ENCODE measurements around the gene SCIN.
"Not testable (repeated sequence)": the region's sequence is repeated elsewhere in the genome, so short reads cannot be mapped to it uniquely, and the experiment has no call there.

SCIN gene

GRCh38 chr7:12650080-12650479 lies 79.6 kb downstream of the SCIN start:
- DNase-seq = no peak

DNA sequence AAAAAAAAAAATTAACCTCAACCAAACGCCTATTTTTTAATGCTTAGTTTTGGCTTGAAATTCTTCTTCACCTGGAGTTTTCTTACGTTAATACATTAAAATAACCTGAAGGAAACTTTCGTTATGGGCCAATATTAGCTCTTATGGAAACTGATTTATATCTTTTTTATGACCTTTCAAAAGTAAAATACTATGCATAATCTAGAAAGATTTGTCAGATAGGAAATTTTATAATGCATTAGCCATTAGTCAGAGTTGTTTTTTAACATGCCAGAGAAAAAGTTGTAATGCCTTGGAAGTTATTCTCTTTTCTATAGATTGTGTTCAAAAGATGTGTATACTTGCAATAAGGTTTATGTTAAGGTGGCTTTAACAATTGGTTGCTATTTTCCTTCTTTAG lies 82.6 kb downstream of the SCIN start:
- no peak for DNase-seq

DNA sequence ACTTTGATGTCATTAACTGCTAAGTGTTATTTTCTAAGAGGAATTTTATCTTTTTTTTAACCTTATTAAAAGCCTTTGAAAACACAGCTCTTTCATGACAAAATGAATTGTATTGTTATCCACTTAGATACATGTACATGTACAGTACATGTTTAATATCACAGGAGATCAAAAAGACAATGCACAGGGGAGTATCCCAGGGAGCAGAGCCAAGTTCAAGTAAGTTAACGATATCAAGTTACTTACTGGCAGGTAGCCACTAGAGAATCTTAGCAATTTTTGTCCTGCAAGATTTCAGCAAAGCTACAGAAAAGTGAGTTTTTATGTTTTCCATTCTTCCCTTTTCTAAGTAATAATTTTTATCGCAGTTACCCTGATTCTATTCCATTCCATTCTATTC lies 83.0 kb downstream of the SCIN start:
- DNase-seq = no peak

GRCh38 chr7:12655161-12655560 lies 84.6 kb downstream of the SCIN start:
- no peak for DNase-seq

GRCh38 chr7:12660423-12660822 lies 89.9 kb downstream of the SCIN start:
- DNase-seq = not testable (repeated sequence)

DNA sequence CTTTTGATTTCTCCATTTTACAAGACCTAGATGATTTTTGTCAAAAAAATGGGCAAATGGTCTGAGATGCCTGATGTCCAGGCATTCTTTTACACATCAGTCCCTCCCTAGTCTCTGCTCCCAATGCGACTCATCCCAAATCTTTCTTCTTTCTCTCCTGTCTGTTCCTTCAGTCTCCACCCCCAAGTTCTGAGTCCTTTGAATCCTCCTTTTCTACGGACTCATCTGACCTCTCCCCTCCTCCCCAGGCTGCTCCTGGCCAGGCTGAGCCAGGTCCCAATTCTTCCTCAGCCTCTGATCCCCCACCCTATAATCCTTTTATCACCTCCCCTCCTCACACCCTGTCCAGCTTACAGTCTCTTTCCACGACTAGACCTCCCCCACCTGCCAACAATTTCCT lies 90.5 kb downstream of the SCIN start:
- DNase-seq = not testable (repeated sequence)

DNA sequence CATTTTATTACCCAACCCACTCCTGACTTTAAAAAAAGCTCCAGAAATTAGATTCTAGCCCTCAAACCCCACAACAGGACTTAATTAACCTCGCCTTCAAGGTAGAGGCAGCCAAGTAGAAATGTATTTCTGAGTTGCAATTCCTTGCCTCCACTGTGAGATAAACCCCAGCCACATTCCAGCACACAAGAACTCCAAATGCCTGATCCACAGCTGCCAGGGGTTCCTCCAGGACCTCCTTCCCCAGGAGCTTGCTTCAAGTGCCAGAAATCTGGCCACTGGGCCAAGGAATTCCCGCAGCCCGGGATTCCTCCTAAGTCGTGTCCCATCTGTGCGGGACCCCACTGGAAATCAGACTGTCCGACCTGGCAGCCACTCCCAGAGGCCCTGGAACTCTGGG lies 91.1 kb downstream of the SCIN start:
- DNase-seq = no peak

DNA sequence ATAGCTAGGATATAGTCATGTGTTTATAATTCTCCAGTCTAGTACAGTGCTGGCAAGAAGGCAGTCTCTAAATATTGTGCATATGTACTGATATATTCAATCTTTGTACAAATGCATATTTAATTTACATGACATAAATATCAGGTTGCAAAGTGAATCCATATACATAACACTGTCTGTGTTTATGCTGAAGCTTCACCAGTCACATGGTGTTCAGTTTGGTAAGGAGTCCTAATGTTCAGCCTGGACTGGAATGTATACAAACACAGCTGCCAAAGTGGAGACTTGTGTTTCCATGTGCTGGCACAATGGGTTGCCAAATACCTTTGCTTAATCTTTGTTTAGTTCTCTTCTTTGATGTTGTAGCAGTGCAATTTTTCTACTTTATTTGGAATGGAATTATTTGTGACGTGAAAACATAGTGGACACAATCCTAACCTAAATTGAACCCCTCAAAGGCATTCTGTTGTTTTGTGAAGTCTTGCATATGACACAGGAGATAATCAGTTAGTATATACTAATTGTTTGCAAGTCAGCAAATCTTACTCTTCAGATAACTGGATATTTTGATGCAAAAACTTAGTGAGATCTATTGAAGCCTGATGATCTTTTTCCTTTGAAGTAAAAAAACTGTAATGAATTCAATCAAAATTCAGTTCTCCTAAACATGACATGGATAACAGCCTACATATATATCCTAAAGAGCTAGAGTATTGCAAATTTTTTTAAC lies 99.6 kb downstream of the SCIN start:
- DNase-seq = no peak

DNA sequence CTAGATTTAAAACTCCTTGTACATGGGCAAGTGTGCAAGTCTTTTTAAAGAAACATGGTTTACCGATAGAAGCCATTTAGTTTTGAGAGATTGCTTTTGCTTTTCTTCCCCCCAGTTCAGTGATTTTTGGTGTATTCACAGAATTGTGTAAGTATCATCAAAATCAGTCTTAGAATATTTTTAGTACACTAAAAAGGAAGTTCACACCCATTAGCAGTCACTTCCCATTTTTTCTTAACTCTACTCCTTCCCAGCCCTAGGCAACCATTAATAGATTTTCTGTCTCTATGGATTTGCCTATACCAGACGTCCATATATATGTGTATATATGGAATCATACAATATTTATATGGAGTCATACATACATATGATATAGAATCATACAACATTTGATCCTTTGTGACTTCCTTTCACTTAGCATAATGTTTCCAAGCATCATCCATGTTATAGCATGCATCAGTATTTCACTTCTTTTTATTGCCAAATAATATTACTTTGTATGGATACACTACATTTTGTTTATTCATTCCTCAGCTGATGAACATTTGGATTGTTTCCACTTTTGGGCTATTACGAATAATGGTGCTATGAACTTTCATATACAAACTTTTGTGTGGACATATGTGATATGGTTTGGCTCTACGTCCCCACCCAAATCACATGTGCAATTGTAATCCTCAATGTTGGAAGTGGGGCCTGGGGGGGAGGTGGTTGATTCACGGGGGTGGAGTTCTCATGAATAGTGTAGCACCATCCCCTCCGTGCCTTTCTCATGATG lies 100.4 kb downstream of the SCIN start:
- no peak for DNase-seq

DNA sequence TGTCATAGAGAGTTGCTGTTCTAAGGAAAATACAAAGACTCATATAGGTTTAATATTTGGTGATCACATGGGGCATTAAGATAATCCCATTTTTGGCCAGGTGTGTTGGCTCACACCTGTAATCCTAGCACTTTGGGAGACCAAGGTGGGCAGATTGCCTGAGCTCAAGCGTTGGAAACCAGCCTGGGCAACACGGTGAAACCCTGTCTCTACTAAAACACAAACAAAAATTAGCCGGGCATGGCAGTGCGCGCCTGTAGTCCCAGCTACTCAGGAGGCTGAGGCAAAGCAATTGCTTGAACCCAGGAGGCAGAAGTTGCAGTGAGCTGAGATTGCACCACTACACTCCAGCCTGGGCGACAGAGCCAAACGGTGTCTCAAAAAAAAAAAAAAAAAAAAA lies 102.9 kb downstream of the SCIN start:
- not testable (repeated sequence) for DNase-seq

GRCh38 chr7:12674053-12674452 lies 103.5 kb downstream of the SCIN start:
- DNase-seq = no peak

GRCh38 chr7:12674861-12675260 lies 104.3 kb downstream of the SCIN start:
- DNase-seq = no peak

GRCh38 chr7:12683678-12684585 lies 113.4 kb downstream of the SCIN start:
- DNase-seq = no peak

DNA sequence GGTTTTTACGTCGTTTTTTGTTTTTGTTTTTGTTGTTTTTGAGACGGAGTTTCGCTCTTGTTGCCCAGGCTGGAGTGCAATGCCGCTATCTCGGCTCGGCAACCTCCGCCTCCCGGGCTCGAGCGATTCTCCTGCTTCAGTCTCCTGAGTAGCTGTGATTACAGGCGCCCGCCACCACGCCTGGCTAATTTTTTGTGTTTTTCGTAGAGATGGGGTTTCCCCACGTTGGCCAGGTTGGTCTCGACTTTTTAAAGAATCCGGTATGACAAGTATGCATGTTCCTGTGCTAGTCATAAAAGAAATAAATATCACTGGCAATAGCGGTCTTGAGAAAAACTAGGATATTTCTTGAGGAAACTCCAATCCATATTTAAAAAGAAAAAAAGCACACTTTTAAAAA lies 114.2 kb downstream of the SCIN start:
- no peak for DNase-seq

DNA sequence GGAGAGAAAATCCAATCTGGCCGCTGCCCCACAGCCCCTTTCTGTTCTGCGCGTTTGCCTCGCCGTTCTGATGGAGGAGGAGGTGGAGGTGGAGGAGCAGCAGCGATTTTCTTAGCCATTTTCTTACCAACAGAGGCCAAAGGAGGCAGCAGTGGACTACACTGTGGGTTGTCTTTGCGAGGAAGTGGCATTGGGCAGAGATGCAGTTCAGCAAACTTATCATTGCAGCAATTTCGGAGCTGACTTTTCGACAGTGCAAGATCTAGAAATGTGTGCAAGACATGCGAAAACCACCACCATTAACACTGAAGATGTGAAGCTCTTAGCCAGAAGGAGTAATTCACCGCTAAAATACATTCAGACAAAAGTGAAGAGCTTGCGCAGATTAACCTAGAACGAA lies 115.0 kb downstream of the SCIN start:
- no peak for DNase-seq

DNA sequence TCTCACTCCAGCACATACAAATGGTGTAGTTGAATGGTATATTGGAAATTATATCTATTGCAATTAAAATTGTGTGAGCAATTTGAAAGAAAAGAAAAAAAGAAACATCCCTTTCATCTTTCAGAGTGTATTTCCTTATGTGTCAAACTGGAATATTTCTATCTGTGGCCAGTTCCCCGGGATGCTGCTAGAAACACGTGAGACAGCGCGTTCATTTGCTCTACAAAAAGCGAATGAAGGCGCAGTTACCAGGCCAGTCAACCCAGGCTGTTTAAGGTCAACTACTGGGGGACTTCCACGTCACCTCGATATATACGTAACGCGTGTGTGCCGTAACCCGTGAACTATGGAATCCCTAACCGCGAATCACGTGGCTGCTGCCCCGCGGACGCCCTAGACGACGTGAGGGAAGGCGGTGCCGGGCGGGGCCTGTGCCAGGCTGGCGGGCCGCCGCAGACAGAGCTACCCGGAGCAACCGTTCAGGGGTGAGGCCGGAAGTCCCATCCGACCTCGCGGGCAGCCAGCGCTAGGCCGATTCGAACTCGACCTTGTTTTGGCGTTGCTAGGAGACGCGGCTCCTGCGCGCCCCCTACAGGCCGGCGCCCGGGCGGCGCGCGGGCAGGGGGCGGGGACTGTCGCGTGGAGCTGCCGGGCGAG lies 115.8 kb downstream of the SCIN start:
- DNase-seq = no peak

GRCh38 chr7:12686891-12687717 lies 116.6 kb downstream of the SCIN start, which contains the start of gene ARL4A:
Gene ARL4A, plus strand, starts transcription at chr7:12687633. Its CDS starts 622 bp downstream, at chr7:12688255.
- DNase-seq = no peak

DNA sequence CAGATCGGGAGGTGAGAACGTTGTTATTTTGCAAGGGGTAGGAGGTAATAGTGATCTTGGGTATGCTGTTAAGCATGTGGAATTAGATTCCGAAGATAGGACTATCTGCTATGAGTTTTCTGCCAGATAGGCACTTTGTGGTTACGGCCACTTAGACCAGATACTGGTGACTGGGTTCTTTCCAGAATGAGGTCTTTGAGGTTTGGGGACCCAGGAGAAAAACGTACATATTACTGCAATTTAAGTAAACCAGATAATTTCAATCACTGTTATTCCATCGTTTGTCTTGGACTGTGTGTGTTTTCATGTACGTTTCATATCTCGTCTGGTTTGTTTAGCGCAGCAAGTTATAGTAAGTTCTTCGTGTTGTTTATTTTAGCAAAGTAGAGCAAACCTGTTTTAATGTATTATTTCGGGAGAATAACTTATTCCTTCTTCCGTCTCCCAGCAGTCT lies 117.2 kb downstream of the SCIN start:
- DNase-seq = no peak

- DNase-seq = not testable (repeated sequence)
These were observed 118.1 kb downstream of the SCIN start for GRCh38 chr7:12688485-12689170.

GRCh38 chr7:12689451-12689850 lies 118.9 kb downstream of the SCIN start:
- DNase-seq = no peak

Data from NK-92 treated with Interleukin-12 subunit alpha and Interleukin-12 subunit beta, amount 100 ng/mL, for 24 hours (cell line).